HG03432 (cell line): ENCODE data around the gene CDHR1.

Experiments
- ATAC-seq: cut with Tn5 transposase; IDR thresholded peaks from one replicate; pipeline ENCODE4 v1.9.1; 2021; ENCODE audit warnings: mild to moderate bottlenecking, moderate library complexity; ENCODE audit not compliant: unreplicated experiment

The CDHR1 gene

GRCh38 chr10:84198206-84198915 lies 4.0 kb downstream of the CDHR1 start:
- ATAC-seq: no peak

DNA sequence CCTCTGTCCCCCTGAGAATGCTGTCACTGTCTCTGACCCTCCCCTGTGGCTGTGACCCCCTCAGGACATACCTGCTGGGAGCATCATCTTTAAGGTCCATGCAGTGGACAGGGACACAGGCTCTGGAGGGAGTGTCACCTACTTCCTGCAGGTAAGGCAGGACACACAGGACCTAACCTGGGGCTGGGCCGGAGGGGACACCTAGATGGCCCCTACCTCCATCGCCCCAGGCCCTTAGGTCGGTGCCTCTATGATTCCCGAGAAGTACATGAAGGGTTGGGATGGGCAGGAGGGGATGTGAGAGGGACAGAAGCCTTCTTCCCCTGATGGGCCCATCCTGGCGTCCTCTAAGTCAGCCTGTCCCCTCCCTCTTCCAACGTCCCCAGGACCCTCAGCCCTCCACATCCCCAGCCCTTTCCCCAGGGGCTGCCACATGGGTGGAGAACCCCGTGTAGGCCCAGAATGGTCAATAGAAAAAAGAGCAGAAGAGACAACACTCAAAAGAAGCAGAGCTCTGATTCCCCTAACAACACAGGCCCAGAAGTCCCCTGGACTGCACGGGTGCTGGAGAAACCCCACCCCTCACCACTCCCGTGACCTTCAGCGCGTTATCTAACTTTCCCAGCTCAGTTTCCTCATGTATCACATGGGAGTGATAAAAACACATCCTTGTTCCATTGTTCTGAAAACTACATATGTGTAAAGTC lies 6.4 kb downstream of the CDHR1 start:
- no peak for ATAC-seq

DNA sequence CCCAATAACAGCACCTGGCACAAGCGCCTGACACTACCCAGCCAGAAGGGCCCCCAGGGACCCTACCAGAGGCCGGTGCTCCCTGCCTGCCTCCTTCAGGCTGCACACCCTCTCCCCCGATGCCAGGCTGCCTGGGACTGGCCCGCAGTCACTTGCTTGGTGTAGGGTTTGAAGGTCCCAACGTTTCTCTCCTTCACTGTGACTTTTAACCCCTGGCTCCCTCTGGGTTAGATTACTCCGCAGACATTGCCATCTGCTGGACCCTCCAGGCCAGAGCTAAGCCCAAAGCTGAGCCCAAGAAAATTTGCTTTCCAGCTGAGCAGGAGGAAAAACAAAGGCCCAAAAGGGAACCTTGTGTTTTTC lies 6.9 kb downstream of the CDHR1 start:
- ATAC-seq: no peak

- ATAC-seq: no peak
Observed at GRCh38 chr10:84201682-84202081, 7.3 kb downstream of the CDHR1 start.

GRCh38 chr10:84202349-84202748 lies 8.0 kb downstream of the CDHR1 start:
- no peak for ATAC-seq

DNA sequence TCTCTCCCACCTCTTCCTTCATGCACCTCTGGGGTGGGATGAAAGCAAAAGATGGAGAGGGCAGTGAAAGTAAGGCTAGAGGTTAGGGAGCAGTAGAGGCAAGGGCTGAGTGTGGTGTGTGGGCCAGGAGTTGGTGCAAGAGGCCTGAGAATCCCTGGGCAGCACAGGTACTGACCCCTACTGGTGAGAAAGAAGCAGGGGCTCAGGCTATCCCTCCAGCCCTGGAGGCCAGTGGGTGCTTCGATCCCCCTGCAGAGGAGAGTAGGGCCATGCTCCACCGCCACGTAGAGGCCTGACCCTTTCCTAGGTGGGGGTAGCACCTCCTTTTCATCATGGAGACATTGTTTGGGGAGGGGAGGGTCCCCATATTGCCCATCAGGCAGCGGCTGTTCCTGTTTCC lies 9.8 kb downstream of the CDHR1 start:
- peak; percentile 68 for ATAC-seq

DNA sequence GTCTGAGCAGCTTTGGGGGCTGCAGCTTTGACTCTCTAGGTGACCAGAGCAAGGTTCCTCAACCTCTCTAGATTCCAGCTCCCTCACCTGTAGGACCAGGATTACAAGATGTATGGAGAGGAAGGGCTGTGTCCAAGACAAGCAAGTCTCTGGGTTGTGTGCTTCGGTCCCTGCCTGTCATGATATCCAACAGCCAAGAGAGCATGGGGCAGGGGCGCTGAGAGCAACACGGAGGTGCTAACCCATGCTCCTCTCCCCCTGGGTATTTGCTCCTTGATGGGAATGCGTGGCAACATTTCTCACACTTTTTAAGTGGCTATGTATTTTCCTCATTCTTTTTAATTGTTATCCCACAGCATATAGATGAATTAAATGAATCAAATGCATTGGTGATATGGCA lies 10.3 kb downstream of the CDHR1 start:
- no peak for ATAC-seq

- ATAC-seq: peak; percentile 80
Observed at GRCh38 chr10:84205049-84205852, 10.9 kb downstream of the CDHR1 start.

DNA sequence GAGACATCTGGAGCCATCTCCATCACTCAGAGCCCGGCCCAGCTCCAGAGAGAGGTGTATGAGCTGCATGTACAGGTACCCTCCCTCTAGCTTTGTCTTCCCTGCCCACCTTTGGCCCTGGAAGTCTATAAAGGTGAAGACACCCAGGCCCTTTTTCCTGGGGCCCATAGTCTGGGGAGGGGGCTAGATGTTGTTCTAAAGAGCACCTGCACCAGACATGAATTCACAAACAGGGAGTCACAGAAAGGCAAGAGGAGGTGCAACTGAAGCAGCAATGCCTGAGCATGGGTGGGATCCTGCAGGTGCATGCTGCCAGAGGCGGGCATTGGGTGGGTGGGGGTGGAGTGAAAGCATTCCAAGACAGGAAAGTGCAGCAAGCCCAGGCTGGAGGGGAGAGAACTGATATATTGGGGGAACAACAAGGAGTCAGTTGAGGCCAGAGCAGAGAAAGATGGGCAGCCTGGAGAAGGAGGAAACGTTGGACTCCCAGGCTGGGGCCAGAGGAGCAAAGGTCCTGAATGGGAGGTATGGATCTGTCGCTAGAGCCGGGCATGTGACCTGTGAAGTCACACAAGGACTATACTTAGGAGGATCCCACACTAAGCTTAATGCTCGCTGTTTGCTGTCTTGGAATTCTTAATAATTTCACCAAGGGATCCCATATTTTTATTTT lies 11.7 kb downstream of the CDHR1 start:
- ATAC-seq: no peak

- no peak for ATAC-seq
Observed at GRCh38 chr10:84208023-84208422, 13.7 kb downstream of the CDHR1 start.

GRCh38 chr10:84211566-84211965 lies 17.2 kb downstream of the CDHR1 start:
- ATAC-seq: no peak

- no peak for ATAC-seq
Observed at GRCh38 chr10:84212014-84212413, 17.7 kb downstream of the CDHR1 start.

DNA sequence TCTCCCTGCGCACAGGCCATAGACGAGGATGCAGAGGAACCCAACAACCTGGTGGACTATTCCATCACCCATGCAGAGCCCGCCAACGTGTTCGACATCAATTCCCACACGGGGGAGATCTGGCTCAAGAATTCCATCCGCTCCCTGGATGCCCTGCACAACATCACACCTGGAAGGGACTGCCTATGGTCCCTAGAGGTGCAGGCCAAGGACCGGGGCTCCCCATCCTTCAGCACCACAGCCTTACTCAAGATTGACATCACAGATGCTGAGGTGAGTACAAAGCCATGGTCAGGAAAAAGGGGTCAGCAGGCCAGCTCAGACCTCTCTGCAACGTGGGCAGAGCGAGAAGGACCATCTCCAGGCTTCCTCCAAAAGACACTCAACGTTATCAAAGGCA lies 18.7 kb downstream of the CDHR1 start:
- ATAC-seq: no peak

GRCh38 chr10:84214046-84214572 lies 19.8 kb downstream of the CDHR1 start:
- ATAC-seq: peak; percentile 7

DNA sequence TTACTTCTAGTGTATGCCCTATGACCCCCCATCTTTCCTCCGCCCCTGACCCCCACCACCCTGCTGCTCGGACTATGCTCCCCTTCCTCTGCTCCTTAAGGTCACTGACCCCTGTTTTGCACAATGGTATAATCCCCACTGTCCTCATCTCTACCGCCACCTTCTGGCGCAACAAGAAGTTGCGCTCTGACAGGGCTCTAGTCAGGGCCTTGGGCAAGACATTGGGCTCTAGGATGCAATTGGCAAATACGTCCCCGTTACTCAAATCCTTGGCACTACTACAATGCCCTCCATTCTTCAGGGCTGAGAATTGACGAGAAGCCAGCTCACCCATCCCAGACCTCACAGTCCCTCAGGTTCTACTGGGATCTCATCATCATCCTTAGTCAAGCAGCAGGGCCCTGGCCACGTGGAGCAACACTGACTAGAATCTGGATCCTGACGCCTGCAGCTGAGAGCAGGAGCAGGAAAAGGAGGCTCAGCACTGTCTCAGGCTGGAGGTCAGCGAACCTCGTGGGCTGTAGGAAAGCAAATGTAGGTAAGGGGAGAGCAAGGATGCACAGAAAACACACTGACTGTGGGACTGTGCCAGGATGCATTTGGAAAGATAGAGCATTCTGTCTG lies 20.4 kb downstream of the CDHR1 start:
- peak; percentile 88 for ATAC-seq

DNA sequence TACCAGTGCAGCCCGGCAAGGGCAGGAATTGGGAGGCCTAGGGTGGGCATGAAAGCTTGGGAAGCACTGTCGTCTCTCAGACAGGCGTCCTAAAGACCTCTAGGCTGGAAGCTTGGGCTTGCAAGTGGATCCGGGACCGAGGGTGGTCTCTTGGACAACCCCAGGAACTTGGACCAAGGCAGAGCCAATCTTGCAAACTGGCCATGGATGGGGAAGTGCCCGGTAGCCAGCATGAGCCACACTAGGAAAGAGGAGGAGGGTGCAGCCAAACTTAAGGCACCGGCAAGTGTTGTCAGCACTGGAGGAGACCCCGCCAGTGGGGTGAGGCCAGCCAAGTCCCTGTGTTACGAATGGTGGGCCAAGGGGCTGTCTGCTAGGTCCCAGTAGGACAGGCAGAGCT lies 22.5 kb downstream of the CDHR1 start:
- ATAC-seq: no peak

DNA sequence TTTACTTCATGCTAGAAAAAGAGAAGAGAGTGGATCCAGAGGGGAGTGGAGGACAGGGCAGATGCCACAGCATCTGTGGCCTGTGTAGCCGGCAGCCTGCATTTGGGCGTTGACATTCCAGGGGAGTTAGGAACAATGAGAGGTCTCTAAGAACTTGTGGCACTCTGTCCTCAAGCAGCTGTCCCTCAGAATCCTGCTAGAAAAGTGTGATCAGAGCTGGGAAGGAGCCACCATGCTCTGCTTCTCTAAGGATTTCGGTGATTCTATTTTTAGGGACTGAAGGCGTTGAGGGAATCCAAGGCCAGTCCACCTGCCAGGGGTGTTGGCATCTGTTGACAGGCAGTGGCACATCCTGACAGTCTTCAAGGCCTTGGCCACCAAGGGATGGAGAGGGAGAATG lies 23.4 kb downstream of the CDHR1 start:
- no peak for ATAC-seq

DNA sequence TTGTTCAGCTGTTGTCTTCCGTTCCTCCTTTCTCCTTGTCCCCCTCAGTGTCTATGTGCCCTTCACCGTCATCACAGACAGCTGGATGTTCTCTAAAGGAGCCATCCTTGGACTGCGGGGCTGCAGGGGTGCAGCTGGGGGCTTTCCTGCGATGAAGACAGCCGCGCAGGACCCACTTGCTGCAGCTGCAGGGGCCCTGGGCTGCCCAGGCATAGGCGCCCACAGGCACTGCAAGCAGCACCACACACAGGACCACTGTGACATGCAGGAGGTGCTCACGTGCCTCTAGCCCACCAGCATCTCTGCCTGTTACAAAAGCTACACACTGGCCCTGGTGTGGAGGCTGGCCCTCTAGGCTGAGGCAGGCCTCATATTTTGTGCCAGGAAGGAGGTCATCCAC lies 27.6 kb downstream of the CDHR1 start:
- ATAC-seq: no peak

GRCh38 chr10:84224411-84225028 lies 30.2 kb downstream of the CDHR1 start:
- ATAC-seq: no peak
